GM12891 (cell line): ENCODE measurements around the gene AGMO.

Experiments
- DNase-seq: peaks from one replicate; pipeline ENCODE4 v3.0.0; 2011; ENCODE audit warnings: low spot score; ENCODE audit not compliant: insufficient read length
- FAIRE-seq: peaks from 2 replicates; lab custom pipeline; 2011; peaks lifted over from hg19 to GRCh38; lab: Jason Lieb, UNC
- PAX5 ChIP-seq: IDR thresholded peaks from 2 replicates; pipeline ENCODE4 v1.6.1; 2011; ENCODE audit warnings: low read length, moderate library complexity, mild to moderate bottlenecking; ENCODE audit not compliant: insufficient read depth, severe bottlenecking
- POLR2A ChIP-seq: IDR thresholded peaks from 2 replicates; pipeline ENCODE4 v1.6.1; 2011; ENCODE audit warnings: low read depth, low read length, control low read depth
- POLR2AphosphoS5 ChIP-seq: IDR thresholded peaks from 2 replicates; pipeline ENCODE4 v1.6.1; 2011; ENCODE audit warnings: low read depth, low read length, control low read depth
- POU2F2 ChIP-seq: IDR thresholded peaks from 2 replicates; pipeline ENCODE4 v1.6.1; 2011; ENCODE audit warnings: low read depth, mild to moderate bottlenecking, control low read depth, low read length, moderate library complexity
- SPI1 ChIP-seq: IDR thresholded peaks from 2 replicates; pipeline ENCODE4 v1.6.1; 2011; ENCODE audit warnings: low read depth, low read length, control low read depth
- TAF1 ChIP-seq: IDR thresholded peaks from 2 replicates; pipeline ENCODE4 v1.6.1; 2011; ENCODE audit warnings: low read depth, low read length, control low read depth

The AGMO gene

DNA sequence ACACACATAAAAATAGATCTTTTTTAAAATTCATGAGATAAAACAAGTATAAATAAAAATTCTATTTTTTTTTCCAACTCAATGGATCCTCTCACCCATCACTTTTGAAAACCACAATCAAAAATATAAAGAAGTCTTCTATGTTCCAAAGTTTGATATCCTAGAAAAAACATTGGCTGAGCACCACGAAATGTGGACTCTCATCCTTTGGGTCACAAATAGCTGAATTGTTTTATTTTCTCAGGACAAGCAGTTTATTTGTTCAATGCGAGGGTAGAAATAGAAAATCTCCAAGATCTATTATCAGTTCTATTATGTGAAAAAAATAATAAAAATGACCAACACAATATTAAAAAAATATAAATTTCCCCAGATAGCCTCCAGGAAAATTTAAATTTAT lies 348.7 kb downstream of the AGMO start:
- TF ChIP-seq PAX5 (no peak), POU2F2 (no peak)
- DNase-seq (no peak), FAIRE-seq (no peak)

DNA sequence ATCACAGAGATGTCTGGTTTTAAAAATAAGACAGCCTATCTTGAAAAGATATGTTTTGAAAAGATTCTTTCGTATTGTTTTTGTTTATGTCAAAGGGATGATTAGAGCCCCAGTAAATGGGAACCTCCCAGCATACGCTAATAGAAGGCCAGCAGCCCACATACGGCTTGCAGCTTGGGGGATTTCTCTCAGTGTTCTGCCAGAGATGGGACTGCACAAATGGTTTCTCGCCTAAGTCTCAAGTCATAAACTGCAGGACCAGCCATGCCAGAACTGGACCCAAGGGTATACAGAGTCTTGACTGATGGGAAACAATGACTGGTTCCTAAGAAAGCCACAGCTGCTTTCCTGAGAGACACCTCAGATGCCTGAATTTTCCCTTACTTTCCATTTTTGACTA lies 352.4 kb downstream of the AGMO start:
- DNase-seq (no peak), FAIRE-seq (no peak)
- no peak for TF ChIP-seq TAF1
- no peak for TF ChIP-seq SPI1
- TF ChIP-seq POU2F2 = no peak
- TF ChIP-seq POLR2A = no peak
- no peak for TF ChIP-seq POLR2AphosphoS5
- TF ChIP-seq PAX5 = no peak

DNA sequence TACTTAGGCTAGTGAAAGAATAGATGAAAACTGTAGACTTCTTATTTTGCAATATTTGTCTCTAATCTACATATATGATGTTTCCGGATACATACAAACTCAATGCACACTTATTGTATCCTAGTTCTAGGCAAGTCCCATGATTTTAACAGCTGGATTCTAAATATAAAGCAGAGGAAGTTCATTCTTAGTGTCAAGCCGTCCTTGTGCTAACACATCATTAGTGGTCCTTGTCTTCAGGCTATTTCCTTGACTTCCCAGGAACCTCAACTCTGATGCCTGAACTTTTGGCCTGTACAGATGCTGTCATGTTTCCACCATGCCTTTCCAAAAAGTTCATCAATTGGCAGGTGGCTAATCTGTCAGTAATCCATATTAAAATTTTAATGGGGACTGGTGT lies 357.4 kb downstream of the AGMO start:
- TF ChIP-seq POLR2AphosphoS5 (no peak), POLR2A (no peak)
- DNase-seq (no peak), FAIRE-seq (no peak)

DNA sequence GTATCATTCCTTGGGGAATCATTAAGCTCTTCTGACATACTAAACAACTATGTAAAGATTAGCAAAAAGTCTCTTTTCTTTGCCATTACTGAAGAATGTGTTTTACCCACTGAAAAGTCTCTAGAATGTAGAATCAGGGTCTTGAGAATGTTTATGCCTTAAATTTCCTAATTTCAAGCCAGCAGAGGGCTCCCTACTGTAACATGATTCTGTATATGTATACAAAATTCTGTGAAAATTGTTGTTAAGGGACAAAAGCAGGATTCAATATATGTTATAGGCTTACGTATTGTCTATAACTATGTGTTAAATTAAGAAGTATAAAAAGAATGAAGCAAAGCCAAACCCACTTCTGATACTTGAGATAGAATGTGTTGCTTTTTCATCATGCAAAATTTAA lies 362.3 kb downstream of the AGMO start:
- no peak for DNase-seq
- TF ChIP-seq POLR2AphosphoS5 = no peak
- TF ChIP-seq POU2F2 = no peak
- TF ChIP-seq TAF1 = no peak
- no peak for TF ChIP-seq PAX5
- no peak for TF ChIP-seq POLR2A
- no peak for TF ChIP-seq SPI1

DNA sequence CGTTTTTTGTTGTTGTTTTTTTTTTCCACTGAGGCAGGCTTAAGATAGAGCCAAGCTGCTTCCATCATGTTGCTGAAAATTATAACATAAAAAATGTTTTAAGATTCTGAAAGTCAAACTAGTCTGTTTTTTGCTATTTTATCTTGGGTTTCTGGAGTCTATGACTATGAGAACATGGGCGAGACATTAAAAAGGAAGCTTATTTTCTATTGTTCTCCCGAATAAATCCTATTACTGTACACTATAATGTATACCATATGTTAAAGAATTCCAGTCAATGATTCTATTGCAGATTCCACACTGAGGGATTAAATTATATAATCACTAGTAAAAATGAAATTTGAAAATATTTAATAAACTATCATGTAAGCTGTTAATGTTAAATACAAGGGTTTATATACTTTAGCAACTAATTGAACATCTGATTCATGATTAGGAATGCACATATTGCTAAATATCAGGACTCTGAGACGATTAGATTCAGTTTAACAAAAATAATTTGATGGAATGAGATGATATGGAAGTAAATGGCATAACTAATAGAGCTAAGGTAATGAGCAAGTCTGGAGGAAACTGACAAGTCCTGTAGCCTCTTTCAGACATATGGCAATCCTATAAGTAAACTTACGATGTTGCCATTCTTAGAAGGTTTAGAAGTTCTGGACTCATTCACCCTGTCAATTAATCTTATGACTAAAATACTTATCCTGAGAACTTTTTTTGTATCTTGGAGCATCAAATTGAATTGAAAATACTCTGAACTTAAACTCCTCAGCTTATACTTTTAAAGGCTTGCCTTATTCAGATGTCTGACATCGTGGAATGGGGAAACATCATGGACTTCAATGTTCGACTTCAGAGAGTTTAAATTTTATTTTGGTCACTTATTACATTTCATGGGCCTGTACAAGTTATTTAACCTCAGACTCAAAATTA lies 364.5 kb downstream of the AGMO start:
- TF ChIP-seq PAX5 (no peak), SPI1 (no peak), POU2F2 (no peak), TAF1 (no peak), POLR2AphosphoS5 (no peak), POLR2A (no peak)
- DNase-seq = no peak
- FAIRE-seq = no peak

More for the DNA sequence above, 362.3 kb downstream of the AGMO start:
- no peak for FAIRE-seq

DNA sequence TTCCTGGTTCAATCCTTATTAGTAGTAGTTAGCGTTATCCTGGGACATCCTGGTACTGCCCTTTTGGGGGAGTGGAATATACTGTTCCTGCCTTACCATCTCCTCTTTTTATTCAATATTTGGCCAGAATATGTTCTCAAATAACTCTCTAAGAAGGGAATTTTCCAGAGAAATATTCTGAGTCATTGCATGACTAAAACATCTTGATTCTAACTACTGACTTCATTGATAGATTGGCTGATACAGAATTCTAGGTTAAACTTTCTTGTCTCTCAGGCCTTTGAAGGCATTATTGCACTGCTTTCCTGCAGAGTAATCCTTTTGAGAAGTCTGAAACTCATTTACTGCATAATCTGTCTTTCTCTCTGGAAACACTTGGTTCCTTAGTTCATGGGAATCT lies 383.8 kb downstream of the AGMO start:
- TF ChIP-seq TAF1 (no peak), PAX5 (no peak), POU2F2 (no peak), POLR2A (no peak), POLR2AphosphoS5 (no peak), SPI1 (no peak)
- no peak for FAIRE-seq
- no peak for DNase-seq

DNA sequence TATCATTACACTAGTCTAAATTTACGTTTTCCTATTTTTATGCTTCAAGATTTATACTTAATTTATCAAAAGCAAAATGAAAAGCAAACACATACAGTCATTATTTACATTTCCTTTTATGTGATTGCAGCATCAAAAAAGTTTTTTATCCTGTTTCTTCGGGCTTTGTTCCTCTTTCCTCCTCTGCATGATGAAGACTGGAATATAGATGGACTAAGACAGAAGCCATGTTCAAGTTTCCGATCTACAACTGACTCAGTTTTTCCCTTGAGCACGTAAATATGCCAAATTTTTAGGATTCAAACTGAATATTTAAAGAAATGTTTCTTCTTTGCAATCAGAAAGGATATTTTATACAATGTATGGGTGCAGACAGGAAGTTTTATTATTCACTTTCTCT lies 385.7 kb downstream of the AGMO start:
- FAIRE-seq (no peak), DNase-seq (no peak)
- TF ChIP-seq PAX5 (no peak), POLR2A (no peak)

DNA sequence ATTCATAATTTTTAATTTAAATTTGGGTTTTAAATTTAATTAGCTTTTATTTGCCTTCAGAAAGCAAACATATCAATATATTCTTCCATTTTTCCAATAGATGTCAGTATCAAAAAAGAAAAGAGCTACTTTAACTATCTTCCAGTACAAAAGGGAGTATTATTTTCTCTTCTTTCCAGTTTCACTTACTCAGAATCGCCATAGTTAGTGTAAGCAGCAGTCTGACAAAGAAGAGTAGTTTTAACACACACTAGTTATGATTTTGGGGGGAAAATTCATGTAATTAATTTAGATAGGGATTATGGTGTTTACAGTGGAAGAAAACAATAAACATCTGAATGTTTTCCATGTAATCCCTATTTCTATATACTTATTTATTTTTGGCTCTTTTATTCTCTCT lies 386.7 kb downstream of the AGMO start:
- TF ChIP-seq PAX5 (no peak), SPI1 (no peak), TAF1 (no peak), POLR2A (no peak), POLR2AphosphoS5 (no peak), POU2F2 (no peak)
- DNase-seq (no peak), FAIRE-seq (no peak)

DNA sequence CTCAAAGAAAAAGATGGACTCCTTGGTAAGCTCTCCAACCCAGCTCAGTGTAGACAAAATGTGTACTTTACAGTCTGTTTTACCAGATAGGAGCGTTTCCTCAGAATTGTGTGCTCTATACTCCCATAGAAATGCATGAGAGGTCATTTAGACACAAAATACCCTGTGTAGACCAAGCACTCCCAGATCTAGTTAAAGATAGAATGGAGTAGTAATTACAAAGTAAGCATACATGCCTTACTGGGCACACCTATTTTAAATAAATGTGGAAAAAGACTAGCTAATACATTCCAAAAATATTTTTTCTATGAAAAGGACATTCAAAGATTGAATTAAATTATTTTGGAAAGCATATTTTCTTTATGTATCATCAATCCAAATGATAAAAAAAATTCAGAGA lies 387.3 kb downstream of the AGMO start:
- TF ChIP-seq POU2F2 (no peak), POLR2AphosphoS5 (no peak), TAF1 (no peak), SPI1 (no peak), POLR2A (no peak), PAX5 (no peak)
- DNase-seq (no peak), FAIRE-seq (no peak)

DNA sequence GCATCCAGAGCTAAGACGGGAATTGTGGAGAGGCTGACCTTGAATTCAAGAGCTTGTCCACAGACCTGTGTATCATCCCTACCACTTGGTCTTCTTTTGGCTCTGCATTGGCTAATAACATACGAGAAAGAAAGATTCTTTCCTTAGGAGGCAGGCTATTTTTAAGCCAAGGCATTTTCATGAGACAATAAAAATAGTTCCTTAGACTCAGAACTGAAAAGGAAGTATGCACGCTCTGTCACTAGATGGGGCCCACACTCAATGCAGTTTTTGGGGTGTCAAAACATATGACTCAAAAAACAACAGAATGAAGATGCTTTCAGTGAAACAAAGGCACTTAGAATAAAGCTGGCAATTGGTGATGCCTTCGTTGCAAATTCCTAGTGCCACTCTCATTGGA lies 393.3 kb downstream of the AGMO start:
- no peak for TF ChIP-seq POU2F2
- TF ChIP-seq POLR2AphosphoS5 = no peak
- no peak for TF ChIP-seq SPI1
- TF ChIP-seq PAX5 = no peak
- TF ChIP-seq POLR2A = no peak
- TF ChIP-seq TAF1 = no peak
- DNase-seq (no peak), FAIRE-seq (no peak)

DNA sequence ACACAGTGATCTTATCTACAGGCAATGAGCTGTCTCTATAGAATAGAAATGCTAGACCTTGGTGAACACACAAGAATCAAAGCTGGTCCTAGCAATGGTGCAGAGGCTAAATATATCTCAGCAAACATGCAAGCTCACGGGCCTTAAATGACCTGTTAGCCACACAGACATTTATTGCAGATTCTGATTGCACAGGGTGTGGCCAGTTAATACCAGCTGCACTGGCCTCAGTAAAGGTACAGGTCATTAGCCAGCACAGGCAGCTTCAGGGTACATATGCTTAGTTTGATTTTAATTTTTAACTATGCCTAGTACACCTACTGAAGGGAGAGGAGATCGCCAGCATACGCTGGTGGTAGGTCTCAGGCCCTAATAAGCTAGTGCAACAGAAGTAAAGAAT lies 393.9 kb downstream of the AGMO start:
- no peak for TF ChIP-seq PAX5
- no peak for TF ChIP-seq POLR2A
- no peak for TF ChIP-seq TAF1
- no peak for TF ChIP-seq SPI1
- no peak for TF ChIP-seq POU2F2
- no peak for TF ChIP-seq POLR2AphosphoS5
- FAIRE-seq (no peak), DNase-seq (no peak)
